CD14-positive monocyte (primary cell): ENCODE results near the gene LDB1. TPM values are rescaled to one million over a fixed set of nuclear protein-coding genes. Genes with fewer than 3 reads are reported as not detected.

Source experiments
- DNase-seq, 3 donors: peaks; one replicate each; pipeline ENCODE4 v3.0.0-alpha.2; 2011 to 2022
- H2AFZ ChIP-seq: 2 replicates; pipeline ENCODE4 v1.6.0; 2012; ENCODE audit warnings: mild to moderate bottlenecking, low read depth, low read length, inconsistent platforms; ENCODE audit not compliant: insufficient read depth, poor library complexity, severe bottlenecking
- H3K27ac ChIP-seq, 2 donors: 1 replicate in 1 of 2; 2 replicates in 1 of 2; pipeline ENCODE4 v1.5.1; 2012 to 2013; ENCODE audit warnings: low read length in 2 of 2, control low read depth in 1 of 2, inconsistent platforms in 1 of 2, low read depth in 1 of 2, mild to moderate bottlenecking in 1 of 2
- H3K27me3 ChIP-seq, 2 donors: one replicate each; pipeline versions ENCODE4 v1.6.0 to v1.6.1; 2011 to 2013; ENCODE audit warnings: low read length in 2 of 2; ENCODE audit not compliant: control insufficient read depth in 2 of 2, insufficient read depth in 2 of 2
- H3K36me3 ChIP-seq, 2 donors: replicated peaks in 1 of 2; 1 replicate in 1 of 2; 2 replicates in 1 of 2; pipeline versions ENCODE4 v1.5.1 to v1.6.1; 2012 to 2013; ENCODE audit warnings: low read length in 2 of 2, control low read depth in 1 of 2, inconsistent platforms in 1 of 2, mild to moderate bottlenecking in 1 of 2; ENCODE audit not compliant: insufficient read depth in 2 of 2, control insufficient read depth in 1 of 2
- H3K4me1 ChIP-seq, 2 donors: 1 replicate in 1 of 2; 2 replicates in 1 of 2; pipeline versions ENCODE4 v1.5.1 to v1.6.1; 2012 to 2013; ENCODE audit warnings: low read length in 2 of 2, control low read depth in 1 of 2, inconsistent platforms in 1 of 2, mild to moderate bottlenecking in 1 of 2, moderate library complexity in 1 of 2; ENCODE audit not compliant: insufficient read depth in 2 of 2, control insufficient read depth in 1 of 2
- H3K4me2 ChIP-seq: replicated peaks from 2 replicates; pipeline ENCODE3; 2012; ENCODE audit warnings: low read length, moderate library complexity, mild to moderate bottlenecking; ENCODE audit not compliant: poor library complexity, severe bottlenecking; ENCODE audit errors: extremely low read depth
- H3K4me3 ChIP-seq, 3 experiments: fragments of 200-600 bp in 1 of 3; sonication (generic) in 1 of 3; replicated peaks in 1 of 3; 1 replicate in 2 of 3; 2 replicates in 1 of 3; pipeline ENCODE4 v1.5.1; 2011 to 2013; ENCODE audit warnings: low read length in 3 of 3, mild to moderate bottlenecking in 3 of 3, control low read depth in 2 of 3, low read depth in 2 of 3, inconsistent platforms in 1 of 3, moderate library complexity in 1 of 3
- H3K79me2 ChIP-seq: 2 replicates; pipeline ENCODE4 v1.6.0; 2012; ENCODE audit warnings: mild to moderate bottlenecking, control low read depth, inconsistent platforms, low read length, moderate library complexity; ENCODE audit not compliant: insufficient read depth
- H3K9ac ChIP-seq: 2 replicates; pipeline ENCODE4 v1.6.0; 2017; ENCODE audit warnings: low read length, mild to moderate bottlenecking; ENCODE audit not compliant: insufficient read depth, poor library complexity, severe bottlenecking
- H3K9me3 ChIP-seq, 2 donors: replicated peaks in 1 of 2; 1 replicate in 1 of 2; 2 replicates in 1 of 2; pipeline versions ENCODE4 v1.5.1 to v1.6.1; 2012 to 2013; ENCODE audit warnings: low read length in 2 of 2, control low read depth in 1 of 2; ENCODE audit not compliant: control insufficient read depth in 1 of 2, insufficient read depth in 1 of 2
- H4K20me1 ChIP-seq: 2 replicates; pipeline ENCODE4 v1.6.0; 2012; ENCODE audit warnings: mild to moderate bottlenecking, low read length, control low read depth, moderate library complexity; ENCODE audit not compliant: insufficient read depth
- H3K27ac Mint-ChIP-seq, 7 donors: one replicate each; pipeline ENCODE4 v1.8.0; 2020; ENCODE audit warnings: mild to moderate bottlenecking in 7 of 7, mixed read lengths in 7 of 7, moderate library complexity in 6 of 7, inconsistent platforms in 2 of 7
- H3K27me3 Mint-ChIP-seq, 3 donors: one replicate each; pipeline ENCODE4 v1.8.0; 2021 to 2022; ENCODE audit warnings: low read depth in 3 of 3, mild to moderate bottlenecking in 3 of 3, mixed read lengths in 3 of 3, moderate library complexity in 3 of 3, inconsistent platforms in 1 of 3
- H3K36me3 Mint-ChIP-seq, 2 donors: one replicate each; pipeline ENCODE4 v1.8.0; 2020; ENCODE audit warnings: mixed read lengths in 2 of 2, inconsistent platforms in 1 of 2, mild to moderate bottlenecking in 1 of 2
- H3K4me1 Mint-ChIP-seq: one replicate; pipeline ENCODE4 v1.8.0; 2020; ENCODE audit warnings: mild to moderate bottlenecking, mixed read lengths
- H3K4me3 Mint-ChIP-seq, 2 donors: one replicate each; pipeline ENCODE4 v1.8.0; 2020; ENCODE audit warnings: mild to moderate bottlenecking in 2 of 2, mixed read lengths in 2 of 2, moderate library complexity in 1 of 2
- H3K9me3 Mint-ChIP-seq, 7 donors: one replicate each; pipeline ENCODE4 v1.8.0; 2020 to 2022; ENCODE audit warnings: mixed read lengths in 7 of 7, mild to moderate bottlenecking in 6 of 7, moderate library complexity in 6 of 7, inconsistent platforms in 2 of 7
- WGBS: methylation state at CpG from one replicate; pipeline ENCODE4 v1.1.5; 2013; ENCODE audit warnings: missing lambda C conversion rate; ENCODE audit not compliant: insufficient coverage; 5-methylcytosine and 5-hydroxymethylcytosine counted together
- intact Hi-C, 2 donors: fragments of 100-400 bp; cut with micrococcal nuclease; formaldehyde crosslinking; loops; one replicate each; pipeline versions ENCODE4 v1.15.0 to v1.15.1; 2023
- polyA plus RNA-seq, 3 donors: library from polyadenylated mRNA; depleted of rRNA in 1 of 3; unstranded in 2 of 3; stranded (reverse) in 1 of 3; fragments of 300-500 nt in 2 of 3; fragments of >200 nt in 1 of 3; fragmentation: Illumina TruSeq in 2 of 3; gene quantifications; 1 replicate in 2 of 3; 2 replicates in 1 of 3; pipeline ENCODE4 v1.2.3, GENCODE V29; 2012 to 2021
- TF ChIP-seq, protein P1 (sequence below): fragments of 200-600 bp; IDR thresholded peaks from one replicate; pipeline ENCODE4 v1.8.0; 2022; ENCODE audit warnings: antibody characterized with exemption, mild to moderate bottlenecking

LDB1 gene
- polyA plus RNA-seq, 3 donors: 8.7 to 103 (median 21.9) TPM

GRCh38 chr10:102112210-102112817 is 7.9 kb downstream of the LDB1 start:
- Mint-ChIP-seq H3K36me3 (peaks cover 43 to 46% of the 10 kb centered on the region in 2 donors), H3K4me1 (peaks cover 39% of the 10 kb centered on the region), H3K4me3 (no peak overlapping the region), H3K27me3 (no peaks in the 10 kb centered on the region), H3K9me3 (peaks cover 0 to 2% (median 0%) of the 10 kb centered on the region in 7 donors), H3K27ac (no peak overlapping the region)
- TF ChIP-seq, protein P1, sequence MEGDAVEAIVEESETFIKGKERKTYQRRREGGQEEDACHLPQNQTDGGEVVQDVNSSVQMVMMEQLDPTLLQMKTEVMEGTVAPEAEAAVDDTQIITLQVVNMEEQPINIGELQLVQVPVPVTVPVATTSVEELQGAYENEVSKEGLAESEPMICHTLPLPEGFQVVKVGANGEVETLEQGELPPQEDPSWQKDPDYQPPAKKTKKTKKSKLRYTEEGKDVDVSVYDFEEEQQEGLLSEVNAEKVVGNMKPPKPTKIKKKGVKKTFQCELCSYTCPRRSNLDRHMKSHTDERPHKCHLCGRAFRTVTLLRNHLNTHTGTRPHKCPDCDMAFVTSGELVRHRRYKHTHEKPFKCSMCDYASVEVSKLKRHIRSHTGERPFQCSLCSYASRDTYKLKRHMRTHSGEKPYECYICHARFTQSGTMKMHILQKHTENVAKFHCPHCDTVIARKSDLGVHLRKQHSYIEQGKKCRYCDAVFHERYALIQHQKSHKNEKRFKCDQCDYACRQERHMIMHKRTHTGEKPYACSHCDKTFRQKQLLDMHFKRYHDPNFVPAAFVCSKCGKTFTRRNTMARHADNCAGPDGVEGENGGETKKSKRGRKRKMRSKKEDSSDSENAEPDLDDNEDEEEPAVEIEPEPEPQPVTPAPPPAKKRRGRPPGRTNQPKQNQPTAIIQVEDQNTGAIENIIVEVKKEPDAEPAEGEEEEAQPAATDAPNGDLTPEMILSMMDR: peak; percentile 26
- H3K4me2 ChIP-seq: no peak overlapping the region
- DNase-seq: peak in 1 of 3 donors; percentile 3
- H3K9me3 ChIP-seq: no peaks in the 10 kb centered on the region
- H2AFZ ChIP-seq: no peak overlapping the region
- peaks cover 81% of the 10 kb centered on the region for H4K20me1 ChIP-seq
- H3K9ac ChIP-seq: no peak overlapping the region
- H3K36me3 ChIP-seq: peaks cover 42 to 48% of the 10 kb centered on the region in 2 donors
- no peaks in the 10 kb centered on the region for H3K27me3 ChIP-seq
- no CpG with 5 or more reads among the region's 3 CpGs for WGBS
- intact Hi-C loops: no loop called here
- no peak overlapping the region for H3K4me3 ChIP-seq
- H3K79me2 ChIP-seq: peaks cover 65% of the 10 kb centered on the region
- peak overlapping the region in 1 of 2 donors; percentile 86 for H3K27ac ChIP-seq
- peaks cover 41 to 42% of the 10 kb centered on the region in 2 donors for H3K4me1 ChIP-seq

DNA sequence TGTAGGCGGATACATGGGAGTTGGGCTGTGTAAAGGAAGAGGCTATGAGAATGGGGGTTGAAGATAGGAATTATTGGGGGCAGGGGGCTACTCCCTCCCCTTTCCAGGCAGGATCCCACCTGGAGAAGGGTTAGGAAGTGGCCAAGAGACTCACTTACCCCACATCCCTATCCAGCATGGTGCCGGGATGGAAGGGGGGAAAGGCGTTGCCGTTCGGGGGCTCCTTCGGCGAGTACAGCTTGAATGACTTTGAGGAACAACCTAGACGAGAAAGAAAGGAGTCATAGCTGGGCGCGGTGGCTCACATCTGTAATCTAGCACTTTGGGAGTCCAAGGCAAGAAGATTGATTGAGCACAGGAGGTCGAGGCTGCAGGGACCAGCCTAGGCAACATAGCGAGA is 8.9 kb downstream of the LDB1 start:
- no peak overlapping the region for H3K9ac ChIP-seq
- WGBS: 89% methylated on average over 9 of the region's 12 CpGs

More for the DNA sequence above, 8.9 kb downstream of the LDB1 start:
- H3K9me3 ChIP-seq: no peaks in the 10 kb centered on the region
- peaks cover 43 to 53% of the 10 kb centered on the region in 2 donors for H3K36me3 Mint-ChIP-seq
- H3K79me2 ChIP-seq: peaks cover 54% of the 10 kb centered on the region
- H3K9me3 Mint-ChIP-seq: peaks cover 0 to 2% (median 0%) of the 10 kb centered on the region in 7 donors
- H3K4me1 ChIP-seq: peaks cover 31 to 32% of the 10 kb centered on the region in 2 donors
- TF ChIP-seq, protein P1: no peak
- H3K27ac Mint-ChIP-seq: peak overlapping the region in 1 of 7 donors; percentile 48
- no peak overlapping the region for H3K4me3 Mint-ChIP-seq
- peaks cover 81% of the 10 kb centered on the region for H4K20me1 ChIP-seq
- intact Hi-C loops: no loop called here
- peaks cover 28% of the 10 kb centered on the region for H3K4me1 Mint-ChIP-seq
- no peak overlapping the region for H2AFZ ChIP-seq
- H3K4me3 ChIP-seq: no peak overlapping the region
- peaks cover 48 to 58% of the 10 kb centered on the region in 2 donors for H3K36me3 ChIP-seq
- H3K27me3 Mint-ChIP-seq: no peaks in the 10 kb centered on the region
- H3K27ac ChIP-seq: no peak overlapping the region
- no peaks in the 10 kb centered on the region for H3K27me3 ChIP-seq
- no peak for DNase-seq
- H3K4me2 ChIP-seq: no peak overlapping the region
